ENCODE data around the gene SOD1. TPM values are rescaled to one million over a fixed set of nuclear protein-coding genes. Genes with fewer than 3 reads are reported as not detected.
A peak's percentile ranks its signal among the peaks of the same experiment; 100 is the strongest.

Gene SOD1
- total RNA-seq, 2 donors from 2014 or later, result 185 to 234 TPM

DNA sequence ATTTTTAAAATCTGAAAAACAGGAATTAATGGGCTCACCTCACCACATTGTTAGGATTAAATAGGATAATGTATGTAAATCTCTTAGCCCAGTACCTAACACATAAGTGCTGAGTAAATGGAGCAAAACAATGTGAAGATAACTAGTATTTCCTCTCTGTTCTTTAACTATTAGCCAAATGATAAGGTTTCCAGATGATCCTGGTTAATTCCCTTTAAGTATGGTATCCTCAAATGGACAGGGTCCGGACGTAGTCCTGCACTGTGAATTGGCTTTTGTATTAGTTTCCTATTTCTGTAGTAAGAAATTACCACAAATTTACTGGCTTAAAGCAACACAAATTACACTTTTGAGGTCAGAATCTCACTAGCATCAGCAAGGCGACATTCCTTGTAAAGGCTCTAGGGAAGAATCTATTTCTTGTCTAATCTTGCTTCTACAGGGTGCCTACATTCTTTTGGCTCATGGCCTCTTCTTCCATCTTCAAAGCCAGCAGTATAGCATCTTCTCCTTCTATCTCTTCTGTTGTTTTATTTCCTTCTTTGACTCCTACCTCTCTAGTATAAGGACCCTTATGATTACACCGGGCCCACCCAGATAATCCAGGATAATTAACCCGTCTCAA is 55.4 kb downstream of the SOD1 start:
- H3K27ac ChIP-seq (ENCODE audit: low read depth, low read length), result no peak overlapping the region

GRCh38 chr21:31716106-31716505 is 56.6 kb downstream of the SOD1 start:
- Histone ChIP-seq H3K9me3 (ENCODE audit: control insufficient read depth, low read length) (no peaks in the 10 kb centered on the region), H3K4me1 (ENCODE audit: control insufficient read depth, insufficient read depth, low read length) (peaks cover 16% of the 10 kb centered on the region), H3K27ac (ENCODE audit: low read depth, low read length) (no peak overlapping the region), H3K4me3 (ENCODE audit: low read length) (no peak overlapping the region), H3K9ac (ENCODE audit: extremely low read depth, low read length, poor library complexity, severe bottlenecking) (no peak overlapping the region), H3K36me3 (ENCODE audit: control insufficient read depth, insufficient read depth, low read length) (no peaks in the 10 kb centered on the region), H3K27me3 (ENCODE audit: control insufficient read depth, insufficient read depth, low read length, poor library complexity, severe bottlenecking) (peaks cover 32% of the 10 kb centered on the region)
- Mint-ChIP-seq H3K4me1 (peaks cover 51% of the 10 kb centered on the region), H3K27ac (no peak overlapping the region), H3K36me3 (ENCODE audit: low read depth) (peaks cover 7% of the 10 kb centered on the region), H3K27me3 (ENCODE audit: insufficient read depth) (peaks cover 20% of the 10 kb centered on the region), H3K4me3 (no peak overlapping the region), H3K9me3 (no peaks in the 10 kb centered on the region)
- 92 to 100% methylated on average over 1 to 2 of the region's 2 CpGs for WGBS, 2 experiments (ENCODE audit: insufficient coverage in 1 of 2, insufficient read length in 1 of 2)
- TF ChIP-seq, protein P1, sequence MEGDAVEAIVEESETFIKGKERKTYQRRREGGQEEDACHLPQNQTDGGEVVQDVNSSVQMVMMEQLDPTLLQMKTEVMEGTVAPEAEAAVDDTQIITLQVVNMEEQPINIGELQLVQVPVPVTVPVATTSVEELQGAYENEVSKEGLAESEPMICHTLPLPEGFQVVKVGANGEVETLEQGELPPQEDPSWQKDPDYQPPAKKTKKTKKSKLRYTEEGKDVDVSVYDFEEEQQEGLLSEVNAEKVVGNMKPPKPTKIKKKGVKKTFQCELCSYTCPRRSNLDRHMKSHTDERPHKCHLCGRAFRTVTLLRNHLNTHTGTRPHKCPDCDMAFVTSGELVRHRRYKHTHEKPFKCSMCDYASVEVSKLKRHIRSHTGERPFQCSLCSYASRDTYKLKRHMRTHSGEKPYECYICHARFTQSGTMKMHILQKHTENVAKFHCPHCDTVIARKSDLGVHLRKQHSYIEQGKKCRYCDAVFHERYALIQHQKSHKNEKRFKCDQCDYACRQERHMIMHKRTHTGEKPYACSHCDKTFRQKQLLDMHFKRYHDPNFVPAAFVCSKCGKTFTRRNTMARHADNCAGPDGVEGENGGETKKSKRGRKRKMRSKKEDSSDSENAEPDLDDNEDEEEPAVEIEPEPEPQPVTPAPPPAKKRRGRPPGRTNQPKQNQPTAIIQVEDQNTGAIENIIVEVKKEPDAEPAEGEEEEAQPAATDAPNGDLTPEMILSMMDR (conservative IDR thresholded peaks at IDR 0.05), result no peak
- no peak for DNase-seq

More for the DNA sequence above, 55.4 kb downstream of the SOD1 start:
- H3K27me3 Mint-ChIP-seq (ENCODE audit: insufficient read depth), result peaks cover 20% of the 10 kb centered on the region
- no peaks in the 10 kb centered on the region for H3K9me3 Mint-ChIP-seq
- Histone ChIP-seq H3K27me3 (ENCODE audit: control insufficient read depth, insufficient read depth, low read length, poor library complexity, severe bottlenecking) (peaks cover 32% of the 10 kb centered on the region), H3K4me3 (ENCODE audit: low read length) (no peak overlapping the region), H3K36me3 (ENCODE audit: control insufficient read depth, insufficient read depth, low read length) (no peaks in the 10 kb centered on the region), H3K9ac (ENCODE audit: extremely low read depth, low read length, poor library complexity, severe bottlenecking) (no peak overlapping the region), H3K4me1 (ENCODE audit: control insufficient read depth, insufficient read depth, low read length) (peaks cover 16% of the 10 kb centered on the region), H3K9me3 (ENCODE audit: control insufficient read depth, low read length) (no peaks in the 10 kb centered on the region)
- peak overlapping the region; percentile 11 for H3K4me3 Mint-ChIP-seq
- 70 to 100% methylated on average over 1 to 5 of the region's 5 CpGs for WGBS, 2 experiments (ENCODE audit: insufficient coverage in 1 of 2, insufficient read length in 1 of 2)
- TF ChIP-seq, protein P1 (conservative IDR thresholded peaks at IDR 0.05), result no peak
- H3K27ac Mint-ChIP-seq, result peak overlapping the region; percentile 75
- peak; percentile 52 for DNase-seq
- H3K4me1 Mint-ChIP-seq, result peaks cover 48% of the 10 kb centered on the region
- peaks cover 9% of the 10 kb centered on the region for H3K36me3 Mint-ChIP-seq (ENCODE audit: low read depth)

Other genes with a start within 250 kb of the SOD1 start
- gene SCAF4, start 72.4 kb downstream of the SOD1 start, total RNA-seq, result 10 to 100 TPM; 61.3 to 67.8 TPM
- 1 to 10 TPM; 5.8 to 8.4 TPM for gene HUNK, start 213.3 kb downstream of the SOD1 start, total RNA-seq